Upper lobe of left lung (tissue), 4 donors: Measurements from ENCODE around the gene TRPM2.

Source experiments
- CTCF ChIP-seq, 6 experiments: fragments of 450-650 bp in 4 of 6; fragments of 200-600 bp in 2 of 6; sonication (generic) in 2 of 6; IDR thresholded peaks; one replicate each; pipeline ENCODE4 v1.5.1; 2016 to 2019; ENCODE audit warnings: antibody characterized with exemption in 6 of 6
- EP300 ChIP-seq, 4 donors: sonication (generic); formaldehyde crosslinking; IDR thresholded peaks; one replicate each; pipeline ENCODE4 v1.5.1; 2017; ENCODE audit warnings: antibody characterized with exemption in 4 of 4, control low read depth in 2 of 4
- POLR2A ChIP-seq, 4 donors: fragments of 450-650 bp; IDR thresholded peaks; one replicate each; pipeline ENCODE4 v1.5.1; 2016 to 2017; ENCODE audit warnings: antibody characterized with exemption in 4 of 4, mild to moderate bottlenecking in 2 of 4
- POLR2AphosphoS5 ChIP-seq, 2 donors: sonication (generic); formaldehyde crosslinking; IDR thresholded peaks; one replicate each; pipeline ENCODE4 v1.5.1; 2017; ENCODE audit warnings: antibody characterized with exemption in 2 of 2

DNA sequence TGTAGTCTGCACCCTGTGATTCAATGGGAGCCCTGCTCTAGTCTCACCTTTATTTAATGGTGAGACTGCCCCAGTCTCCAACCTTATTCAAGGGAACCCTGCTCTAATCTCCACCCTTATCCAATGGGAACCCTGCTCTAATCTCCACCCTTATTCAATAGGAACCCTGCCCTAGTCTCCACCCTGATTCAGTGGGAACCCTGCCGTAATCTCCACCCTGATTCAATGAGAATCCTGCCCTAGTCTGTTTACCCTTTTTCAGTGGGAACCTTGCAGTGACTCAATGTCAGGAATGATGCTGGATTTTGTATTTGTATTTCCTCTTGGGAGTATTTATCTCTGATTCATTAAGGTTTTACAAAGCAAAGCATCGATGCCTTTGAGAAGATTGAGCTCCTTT is 39.5 kb downstream of the TRPM2 start:
- TF ChIP-seq EP300 (IDR thresholded peaks at IDR 0.05) (no peak), CTCF (IDR thresholded peaks at IDR 0.05) (no peak), POLR2A (IDR thresholded peaks at IDR 0.05) (no peak), POLR2AphosphoS5 (IDR thresholded peaks at IDR 0.05) (no peak)
